Muscle of arm (tissue), 12 donors: ENCODE data around the gene TBX2. TPM values are rescaled to one million over a fixed set of nuclear protein-coding genes. Genes with fewer than 3 reads are reported as not detected.
A peak's percentile ranks its signal among the peaks of the same experiment; 100 is the strongest.

Source experiments
- DNase-seq: peaks from one replicate; pipeline ENCODE4 v3.0.0-alpha.2; 2013
- polyA plus RNA-seq, 12 donors: library from polyadenylated mRNA; unstranded; fragments of 120-200 nt; gene quantifications; one replicate each; pipeline ENCODE4 v1.2.1, GENCODE V29; 2013; ENCODE audit not compliant: insufficient read length in 12 of 12

Gene TBX2
- polyA plus RNA-seq, 12 donors: 6.1 to 11.7 (median 8.0) TPM; not detected in 1

DNA sequence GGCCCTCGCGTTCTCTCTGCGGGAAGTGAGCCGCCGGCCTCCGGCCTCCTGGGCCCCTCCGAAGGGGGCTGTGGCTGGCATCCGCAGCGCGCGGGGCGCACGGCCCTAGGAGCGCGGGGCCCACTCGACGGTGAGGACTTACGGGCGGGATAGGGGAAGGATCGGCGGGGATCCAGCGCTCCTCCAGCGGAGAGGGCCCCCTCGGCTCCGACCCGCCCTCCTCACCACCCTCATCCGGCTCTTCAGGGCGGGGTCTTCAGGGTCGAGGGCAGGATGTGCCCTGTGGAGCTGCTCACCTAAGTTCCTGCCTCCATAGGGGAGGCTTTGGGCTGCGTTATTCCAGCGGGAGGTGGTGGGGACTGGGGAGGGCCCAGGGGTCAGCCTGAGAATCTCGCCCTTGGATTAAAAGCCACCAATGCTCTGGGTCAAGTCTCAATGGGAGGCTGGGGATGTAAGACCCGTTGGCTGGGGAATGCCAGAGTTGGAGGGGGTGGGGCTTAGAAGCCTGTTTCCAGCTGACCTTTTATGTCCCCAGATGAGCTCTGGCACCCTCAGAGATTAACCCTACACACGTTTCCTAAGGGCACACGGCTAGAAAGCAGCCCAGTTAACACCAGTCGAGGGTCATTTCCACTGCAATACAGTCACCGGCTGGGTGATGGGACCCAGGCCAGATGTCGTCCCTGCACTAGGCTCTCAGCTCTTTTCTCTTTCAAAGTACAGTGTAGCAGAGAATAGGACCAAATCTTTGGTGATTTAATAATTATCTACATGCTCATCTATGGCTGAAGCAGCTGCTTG, 13.4 kb downstream of the TBX2 start:
- DNase-seq: no peak

DNA sequence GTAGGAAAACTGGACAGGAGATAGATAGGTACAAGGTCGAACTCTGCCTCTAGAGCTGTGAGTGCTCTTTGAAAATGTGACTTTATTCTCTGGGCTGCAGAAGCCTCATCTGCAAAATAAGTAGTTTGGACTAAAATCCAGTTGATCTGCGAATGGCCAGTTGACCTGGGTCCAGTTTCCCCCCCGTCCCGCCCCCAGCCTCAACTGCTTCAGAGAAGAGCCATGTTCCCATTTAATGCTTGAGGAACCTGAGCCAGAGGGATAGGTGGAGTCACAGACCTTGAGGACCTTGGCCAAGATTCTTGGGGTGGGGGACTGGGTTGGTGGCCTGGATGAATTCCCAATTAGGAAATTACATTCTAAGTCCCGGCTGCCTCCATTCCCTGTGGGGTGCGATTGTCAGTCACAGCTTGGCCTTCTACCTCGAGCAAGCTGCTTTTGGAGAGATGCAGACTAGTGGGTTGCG, 14.1 kb downstream of the TBX2 start:
- DNase-seq: no peak

DNA sequence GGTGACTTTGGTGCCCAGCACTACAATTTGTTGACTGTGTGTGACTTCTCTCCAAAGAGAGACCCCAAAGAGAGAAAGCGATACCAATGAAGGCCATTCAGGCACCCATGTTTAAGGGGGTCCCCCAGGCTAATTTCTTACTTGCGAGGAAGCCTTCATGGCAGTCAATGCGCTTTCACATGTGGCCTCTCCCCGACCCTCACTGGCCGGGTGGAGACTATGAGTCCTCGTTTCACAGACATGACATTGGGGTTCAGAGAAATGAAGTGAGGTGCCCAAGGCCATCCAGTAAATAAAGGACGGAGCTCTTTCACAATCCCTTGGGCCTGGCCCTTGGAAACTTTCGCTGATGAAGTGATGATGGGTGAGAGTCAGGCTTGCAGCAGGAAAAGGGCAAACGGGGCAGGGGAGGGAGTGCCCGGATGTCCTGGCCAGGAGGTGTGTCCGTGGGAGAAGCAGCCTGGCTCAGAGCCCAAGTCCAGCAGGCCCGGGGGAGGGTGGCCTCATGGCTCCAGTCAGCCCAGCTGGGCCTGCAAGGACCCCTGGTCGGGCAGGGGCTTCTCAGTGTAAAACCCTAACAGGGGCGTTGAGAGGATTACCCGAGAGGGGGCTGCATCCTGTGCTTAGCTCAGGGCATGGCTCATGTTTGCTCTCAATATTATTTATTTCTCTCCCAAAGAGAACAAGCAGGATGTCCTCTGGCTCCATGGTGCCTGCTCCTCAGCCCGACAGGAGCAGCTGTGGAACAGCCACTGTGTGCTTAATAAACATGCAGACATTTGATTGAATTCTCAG, 14.7 kb downstream of the TBX2 start:
- DNase-seq: no peak

DNA sequence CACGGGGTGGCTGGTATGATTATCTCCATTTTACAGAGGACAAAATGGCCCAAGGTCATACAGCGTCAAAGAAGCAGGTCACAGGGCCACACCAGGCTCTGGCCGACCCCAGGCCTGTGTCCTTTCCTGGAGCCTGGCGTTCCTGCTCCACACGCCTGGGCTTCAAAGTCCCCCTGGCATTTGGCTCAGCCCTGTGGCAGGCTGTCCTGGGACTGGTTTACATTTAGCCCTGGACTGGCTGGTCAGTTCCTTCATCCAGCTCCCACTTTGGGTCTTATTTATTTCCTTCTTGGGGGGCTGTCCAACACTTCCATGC, 15.3 kb downstream of the TBX2 start:
- DNase-seq: no peak

DNA sequence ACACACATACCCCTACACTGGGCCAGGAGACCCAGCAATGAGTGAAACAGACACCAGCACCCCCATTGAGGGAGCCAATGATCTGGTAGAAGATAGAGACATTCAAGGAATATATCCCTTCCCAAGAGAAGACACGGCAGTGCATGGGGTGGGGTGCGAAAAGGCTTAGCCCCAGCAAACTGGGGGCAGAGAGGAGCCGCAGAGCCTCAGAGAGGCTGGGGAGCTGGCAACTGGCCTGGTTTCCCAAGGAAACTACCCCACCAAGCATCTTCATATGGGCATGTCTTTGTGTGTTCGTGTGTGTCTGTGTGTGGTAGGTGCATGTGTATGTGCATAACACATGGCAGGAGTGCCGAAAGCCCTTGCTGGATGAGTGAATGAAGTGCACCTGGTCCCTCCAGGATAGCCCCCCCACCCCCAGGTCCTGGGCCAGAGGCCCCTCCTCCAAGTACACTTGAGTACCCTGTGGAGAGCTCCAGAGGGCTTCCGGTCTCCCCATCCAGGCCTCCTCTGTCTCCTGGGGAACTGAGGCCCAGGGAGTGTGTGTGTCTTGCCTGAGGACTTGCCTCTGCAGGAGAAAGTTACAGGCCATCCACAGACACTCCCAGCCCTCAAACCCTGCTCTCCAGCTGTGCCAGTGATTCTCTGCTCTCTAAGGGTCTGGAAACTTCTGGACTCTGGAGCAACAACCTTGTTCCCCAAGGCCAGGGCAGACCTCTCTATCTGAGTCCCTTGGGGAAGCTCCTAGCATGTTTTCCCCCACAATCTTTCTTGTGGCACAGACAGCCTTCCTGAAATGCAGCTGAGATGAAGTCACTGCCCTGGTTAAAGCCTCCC, 15.9 kb downstream of the TBX2 start:
- DNase-seq: no peak

DNA sequence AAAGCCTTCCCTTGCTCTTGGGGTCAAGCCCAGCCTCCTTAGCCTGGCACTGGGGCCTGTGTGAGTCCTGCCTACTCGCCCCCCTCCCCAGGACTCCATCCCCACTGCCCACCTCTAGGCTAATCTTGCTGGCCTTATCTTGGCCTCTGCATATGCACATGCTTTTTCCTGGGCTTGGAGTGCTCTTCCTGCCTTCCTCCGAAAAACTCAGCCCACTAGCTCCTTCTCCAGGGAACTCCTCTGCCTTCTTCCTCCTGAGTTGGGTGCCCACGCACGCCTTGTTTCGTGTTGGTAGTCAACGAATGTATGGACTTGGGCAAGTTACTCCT, 16.5 kb downstream of the TBX2 start:
- no peak for DNase-seq

DNA sequence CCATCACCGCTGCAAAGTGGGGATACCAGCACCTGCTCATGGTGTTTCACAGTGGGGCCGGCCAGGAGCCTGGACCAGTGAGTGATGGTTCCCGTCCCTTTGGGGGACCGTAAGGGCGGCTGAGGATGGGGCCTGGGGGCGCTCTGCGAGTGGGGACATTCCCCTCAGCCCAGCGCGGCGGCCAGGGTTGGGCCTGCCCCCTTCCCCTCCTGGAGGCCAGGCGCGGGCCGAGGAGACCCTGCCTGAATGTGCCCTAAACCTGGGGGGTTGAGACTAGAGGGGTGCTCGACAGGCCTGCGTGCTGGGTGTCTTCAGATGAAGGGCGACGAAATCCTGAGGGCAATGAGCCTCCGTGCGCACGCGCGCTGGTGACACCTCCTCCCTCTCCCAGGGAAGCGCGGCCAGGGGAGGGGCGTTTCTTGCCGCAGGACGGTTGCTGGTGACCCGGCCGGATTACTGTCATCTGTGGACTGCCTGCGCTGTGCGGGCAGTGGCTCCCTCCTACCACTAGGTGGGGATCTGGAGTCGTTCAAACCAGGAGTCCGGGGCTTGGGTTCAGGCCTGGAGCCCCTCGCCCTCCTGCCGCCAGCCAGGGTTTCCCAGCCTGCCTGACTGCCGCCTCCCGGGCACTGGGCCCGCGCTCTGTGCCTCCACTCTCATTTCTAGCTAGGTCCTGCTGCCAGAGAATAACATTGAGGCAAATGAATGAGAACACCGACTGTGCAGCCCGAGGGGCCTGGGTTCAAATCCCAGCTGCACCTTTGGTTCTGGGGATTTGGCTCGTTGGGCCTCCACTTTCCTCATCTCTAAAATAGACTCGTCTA, 17.1 kb downstream of the TBX2 start:
- peak; percentile 90 for DNase-seq

DNA sequence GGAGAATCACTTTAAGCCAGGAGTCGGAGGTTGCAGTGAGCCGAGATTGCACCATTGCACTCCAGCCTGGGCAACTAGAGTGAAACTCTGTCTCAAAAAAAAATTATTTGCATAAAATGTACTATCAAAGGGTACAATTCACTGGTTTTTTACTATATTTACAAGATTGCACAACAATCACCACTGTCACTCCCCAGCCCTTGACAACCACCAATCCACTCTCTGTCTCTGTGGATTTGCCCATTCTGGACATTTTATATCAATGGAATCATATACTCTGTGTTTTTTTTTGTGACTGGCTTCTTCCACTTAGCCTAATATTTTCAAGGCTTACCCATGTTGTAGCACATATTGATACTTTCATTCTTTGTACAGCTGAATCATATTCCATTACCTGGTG, 18.8 kb downstream of the TBX2 start:
- DNase-seq: no peak

DNA sequence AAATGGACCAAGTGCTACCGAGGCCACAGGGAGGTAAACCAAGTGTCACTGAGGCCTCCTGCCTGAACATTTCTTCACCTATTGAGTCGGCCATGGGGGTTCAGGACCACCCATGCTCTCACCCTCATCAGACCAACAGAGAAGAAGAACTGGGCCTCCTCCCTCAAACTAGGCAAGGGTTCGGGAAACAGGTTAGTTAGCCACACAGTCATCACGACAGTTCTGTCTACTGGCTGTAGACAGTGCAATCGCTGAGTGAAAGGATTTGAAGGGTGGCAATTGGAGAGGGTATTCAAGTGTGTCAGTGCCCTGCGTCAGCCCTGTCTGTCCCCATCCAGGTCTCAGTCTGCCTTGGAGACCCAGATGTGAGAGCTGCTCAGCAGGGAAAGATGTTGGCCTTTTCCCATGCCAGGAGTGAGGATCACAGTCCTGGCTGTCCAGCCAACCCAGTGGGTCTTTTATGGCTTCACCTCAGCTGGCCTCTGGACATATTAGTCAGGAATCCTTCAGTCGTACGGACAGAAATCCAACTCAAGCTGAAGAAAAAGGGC, 19.9 kb downstream of the TBX2 start:
- no peak for DNase-seq

DNA sequence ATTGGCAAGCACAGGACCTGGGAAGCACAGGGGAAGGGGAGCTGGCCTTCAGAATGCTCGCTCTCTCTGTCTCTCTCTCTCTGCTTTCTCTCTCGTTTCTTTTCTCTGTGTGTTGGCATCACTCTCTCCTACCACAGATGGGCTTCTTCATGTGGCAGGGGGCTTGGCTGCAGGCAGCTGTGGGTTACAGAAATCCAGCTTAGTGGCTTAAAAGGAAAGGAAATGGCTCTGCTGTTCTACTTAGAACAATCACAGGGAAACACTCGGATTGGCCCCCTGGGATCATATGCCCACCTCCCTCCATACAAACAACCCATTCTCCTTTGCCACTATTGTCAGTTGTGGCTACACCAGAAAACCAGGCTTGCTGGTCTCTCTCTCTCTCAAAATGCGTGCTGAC, 20.4 kb downstream of the TBX2 start:
- no peak for DNase-seq

DNA sequence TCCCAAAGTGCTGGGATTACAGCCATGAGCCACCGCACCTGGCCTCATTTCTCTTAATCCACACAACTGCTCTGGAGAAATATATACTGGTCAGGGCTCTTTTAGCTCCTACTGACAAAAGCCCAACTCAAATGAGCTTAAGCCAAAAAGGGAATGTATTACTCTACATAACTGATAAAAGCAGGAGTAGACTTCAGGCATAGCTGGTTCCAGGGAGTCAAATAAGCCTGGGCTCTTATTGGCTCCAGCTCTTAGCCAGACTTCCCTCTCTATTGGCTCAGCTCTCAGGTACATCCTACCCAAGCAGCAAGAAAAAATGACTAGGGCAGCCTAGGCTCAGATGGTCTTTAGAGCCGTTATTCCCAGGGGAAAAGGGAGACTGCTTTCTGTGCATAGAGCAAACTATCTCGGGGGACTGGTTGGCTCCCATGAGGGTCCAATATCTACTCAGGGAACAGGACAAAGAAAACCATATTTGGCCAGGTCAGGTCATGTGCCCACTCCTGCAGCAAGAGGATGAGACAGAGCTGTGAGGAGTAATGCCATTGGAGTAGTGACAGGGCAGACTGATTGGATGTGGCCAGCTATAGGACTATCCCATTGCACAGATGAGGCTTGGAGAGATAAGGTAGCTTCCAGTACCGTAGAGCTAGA, 21.2 kb downstream of the TBX2 start:
- DNase-seq: no peak

DNA sequence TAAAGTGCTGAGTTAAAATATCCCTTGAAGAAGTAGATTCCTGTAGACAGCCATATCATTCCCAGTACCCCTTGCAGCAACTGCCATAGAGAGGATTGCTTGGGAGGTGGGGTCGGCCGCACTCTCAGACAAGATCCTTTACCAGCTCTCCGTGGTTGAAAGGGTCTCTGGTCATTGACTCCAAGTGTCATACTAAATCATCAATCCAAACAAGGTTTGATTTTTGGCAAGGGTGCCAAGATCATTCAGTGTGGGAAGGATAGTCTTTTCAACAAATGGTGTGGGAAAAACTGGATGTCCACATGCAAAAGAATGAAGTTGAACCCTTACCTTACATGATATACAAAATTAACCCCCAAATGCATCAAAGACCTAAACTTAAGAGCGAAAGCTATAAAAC, 21.8 kb downstream of the TBX2 start:
- no peak for DNase-seq

DNA sequence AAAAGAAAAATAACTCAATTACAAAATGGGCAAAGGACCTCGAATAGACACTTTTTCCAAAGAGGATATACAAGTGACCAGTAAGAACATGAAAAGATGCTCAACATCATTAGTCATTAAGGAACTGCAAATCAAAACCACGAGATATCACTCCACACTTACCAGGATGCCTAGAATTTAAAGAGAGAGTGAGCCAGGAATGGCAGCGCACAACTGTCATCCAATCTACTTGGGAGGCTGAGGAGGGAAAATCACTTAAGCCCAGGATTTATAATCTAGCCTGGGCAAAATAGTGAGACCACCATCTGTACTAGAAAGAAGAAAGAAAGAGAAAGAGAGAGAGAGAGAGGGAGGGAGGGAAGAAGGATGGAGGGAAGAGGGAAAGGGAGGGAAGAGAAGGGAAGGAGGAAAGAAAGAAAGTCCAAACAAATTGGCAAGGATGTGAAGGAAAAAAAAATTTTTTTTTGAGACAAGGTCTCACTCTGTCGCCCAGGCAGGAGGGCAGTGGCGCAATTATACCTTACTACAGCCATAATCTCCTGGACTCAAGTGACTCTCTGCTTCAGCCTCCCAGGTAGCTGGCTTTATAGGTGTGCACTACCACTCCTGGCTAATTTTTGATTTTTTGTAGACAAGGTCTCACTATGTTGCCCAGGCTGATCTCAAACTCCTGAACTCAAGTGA, 22.6 kb downstream of the TBX2 start:
- DNase-seq: no peak

DNA sequence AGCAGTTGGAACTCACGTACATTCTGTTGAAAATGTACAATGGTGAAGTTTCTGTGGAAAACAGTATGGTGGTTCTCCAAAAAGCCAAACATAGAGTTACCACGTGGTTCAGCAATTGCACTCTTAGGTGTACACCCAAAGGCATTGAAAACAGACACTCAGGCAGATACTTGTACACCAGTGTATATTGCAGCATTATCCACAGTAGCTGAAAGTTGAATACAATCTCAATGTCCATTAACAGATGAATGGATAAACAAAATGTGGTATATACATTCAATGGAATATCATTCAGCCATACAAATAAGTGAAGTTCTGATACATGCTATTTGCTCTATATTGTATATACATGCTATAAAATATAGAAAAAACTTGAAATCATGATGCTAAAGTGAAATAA, 23.2 kb downstream of the TBX2 start:
- no peak for DNase-seq

DNA sequence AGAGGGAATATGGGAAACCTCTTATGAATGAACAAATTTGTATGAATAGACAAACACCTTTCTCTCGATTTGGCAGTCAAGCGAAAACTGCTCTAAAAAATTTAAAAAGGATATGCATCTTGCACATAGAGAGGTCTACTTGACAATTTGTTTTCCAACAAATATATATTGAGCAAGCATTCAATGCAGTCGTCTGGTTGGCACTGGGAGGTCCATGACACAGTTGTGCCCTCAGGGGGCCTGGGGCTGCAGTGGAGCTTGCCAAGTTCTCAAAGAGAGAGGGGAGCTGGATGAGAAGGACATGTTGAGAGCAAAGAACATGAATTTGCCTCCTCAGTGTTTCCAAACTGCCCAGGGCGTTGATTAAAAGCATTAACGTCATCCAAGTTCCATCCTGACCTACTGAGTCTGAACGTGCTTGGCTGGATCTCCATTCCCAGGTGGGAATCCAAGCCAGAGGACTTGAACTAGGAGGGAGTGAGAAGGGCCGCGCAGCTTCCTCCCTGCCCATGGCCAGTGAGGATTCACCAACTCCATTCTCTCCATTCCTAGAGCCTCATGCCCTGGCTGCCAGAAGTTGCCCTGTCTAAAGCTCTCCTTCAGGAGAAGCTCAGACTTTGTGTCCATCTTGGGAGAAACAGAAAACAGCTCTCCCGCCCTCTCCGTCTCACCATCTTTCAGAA, 24.5 kb downstream of the TBX2 start:
- no peak for DNase-seq

DNA sequence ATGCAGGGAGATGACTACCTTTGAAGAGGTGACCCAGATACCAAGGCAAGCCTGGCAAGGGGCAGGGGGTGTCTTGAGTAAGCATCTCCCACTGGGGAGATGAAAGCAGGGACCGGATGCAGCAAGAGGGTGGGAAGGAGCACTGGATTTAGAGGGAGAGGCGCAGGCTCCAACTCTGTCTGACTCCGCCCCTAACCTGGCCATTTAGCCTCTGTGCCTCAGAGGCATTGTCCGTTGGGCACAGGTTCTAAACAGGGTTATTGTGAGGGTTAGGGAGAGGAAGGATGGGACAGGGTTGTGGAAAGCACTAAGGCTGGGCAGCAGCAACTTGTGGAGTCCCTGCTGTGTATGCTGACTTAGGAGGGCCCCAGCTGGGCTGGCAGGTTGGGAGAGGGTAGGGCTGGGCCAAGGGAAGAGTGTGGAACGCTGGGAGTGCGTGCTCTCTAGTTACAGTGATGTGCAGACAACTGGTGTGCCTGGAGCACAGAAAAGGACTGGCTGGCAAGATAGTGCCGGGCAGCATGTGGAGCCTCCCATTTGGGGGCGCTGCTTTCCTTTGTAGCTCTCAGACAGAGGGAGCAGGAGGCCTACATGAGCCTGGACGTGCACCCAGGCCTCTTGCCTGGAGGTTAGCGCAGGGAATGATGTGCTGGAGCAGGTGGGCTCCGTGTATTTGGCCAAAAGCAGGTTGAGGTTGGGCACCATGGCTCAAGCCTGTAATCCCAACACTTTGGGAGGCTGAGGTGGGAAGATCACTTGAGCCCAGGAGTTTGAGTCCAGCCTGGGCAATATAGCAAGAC, 26.2 kb downstream of the TBX2 start:
- no peak for DNase-seq

DNA sequence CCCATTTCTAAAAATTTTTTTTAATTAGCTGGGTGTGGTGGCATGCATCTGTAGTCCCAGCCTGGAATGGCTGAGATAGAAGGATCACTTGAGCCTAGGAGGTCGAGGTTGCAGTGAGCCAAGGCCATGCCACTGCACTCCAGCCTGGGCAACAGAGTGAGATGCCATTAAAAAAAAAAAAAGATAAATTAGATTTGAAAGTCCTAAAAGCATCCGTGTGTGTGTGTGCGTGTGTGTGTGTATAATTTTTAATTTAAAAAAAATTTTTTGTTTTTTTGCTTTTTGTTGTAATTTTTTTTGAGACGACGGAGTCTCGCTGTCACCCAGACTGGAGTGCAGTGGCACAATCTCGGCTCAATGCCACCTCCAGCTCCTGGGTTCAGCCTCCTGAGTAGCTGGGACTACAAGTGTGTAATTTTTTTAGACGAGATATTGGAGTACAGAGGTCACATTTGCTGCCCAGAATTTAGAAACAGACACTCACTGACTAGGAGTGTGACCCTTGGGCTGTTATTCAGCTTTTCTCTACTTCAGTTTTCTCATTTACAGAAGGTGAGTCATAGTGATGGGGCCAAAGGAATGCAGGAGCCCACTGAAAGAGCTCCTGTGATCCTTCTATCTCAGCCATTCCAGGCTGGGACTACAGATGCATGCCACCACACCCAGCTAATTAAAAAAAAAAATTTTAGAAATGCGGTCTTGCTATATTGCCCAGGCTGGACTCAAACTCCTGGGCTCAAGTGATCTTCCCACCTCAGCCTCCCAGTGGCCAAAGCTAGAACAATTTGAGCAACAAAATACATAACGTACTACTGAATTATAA, 27.1 kb downstream of the TBX2 start:
- no peak for DNase-seq

DNA sequence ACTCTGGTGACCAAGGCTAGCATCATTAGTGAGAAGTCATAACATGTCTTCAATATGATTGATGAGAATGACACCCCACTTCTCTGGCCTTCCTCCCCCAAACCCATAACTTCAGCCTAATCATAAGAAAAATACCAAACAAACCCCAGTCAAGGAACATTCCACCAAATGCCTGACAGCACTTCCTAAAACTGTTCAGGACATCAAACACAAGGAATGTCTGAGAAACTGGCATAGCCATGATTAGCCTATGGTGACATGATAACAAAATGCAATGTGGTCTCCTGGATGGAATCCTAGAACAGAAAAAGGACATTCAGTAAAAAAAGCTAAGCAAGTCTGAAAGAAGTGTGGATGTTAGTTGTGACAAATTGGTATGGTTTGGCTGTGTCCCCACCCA, 27.9 kb downstream of the TBX2 start:
- DNase-seq: no peak
